Measurements from ENCODE around the gene SMCO2. TPM values are rescaled to one million over a fixed set of nuclear protein-coding genes. Genes with fewer than 3 reads are reported as not detected.

SMCO2 gene
- total RNA-seq (not detected), polyA plus RNA-seq (ENCODE audit: insufficient read depth in 1 of 8, insufficient read length in 8 of 8, low replicate concordance in 1 of 8) (under 1 TPM in 1 of 8 donors, not detected in 7; 0.16 TPM)
- long read RNA-seq, donor 1: 0 reads
- long read RNA-seq, donor 2: 0 reads
- long read RNA-seq, donor 3: 0 reads
- long read RNA-seq, donor 4: 0 reads
- long read RNA-seq, donor 5: 0 reads
- long read RNA-seq, donor 6: 0 reads
- long read RNA-seq, donor 7: 0 reads
- long read RNA-seq, donor 8: 0 reads
- long read RNA-seq, donor 9: 0 reads
- long read RNA-seq, donor 10: 0 reads
- long read RNA-seq, donor 11: 0 reads

DNA sequence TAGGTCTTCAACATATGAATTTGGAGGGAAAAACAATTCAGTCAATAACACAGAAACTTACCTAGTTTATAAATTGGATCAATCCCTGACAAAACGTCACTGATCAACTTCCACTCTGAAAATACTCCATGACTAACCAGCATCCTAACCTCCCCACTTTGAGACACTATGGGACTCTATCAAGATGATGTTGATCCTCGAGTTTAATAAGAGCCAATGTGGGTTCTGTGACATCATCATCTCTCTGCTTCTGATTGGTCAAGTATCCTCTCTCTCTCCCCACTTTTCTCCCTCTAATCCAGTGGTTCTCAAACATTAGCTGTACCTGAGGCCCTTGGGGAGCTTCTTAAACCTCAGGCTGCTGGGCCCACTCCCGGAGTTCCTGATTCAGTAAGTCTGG is at the start of gene SMCO2:
TSS of gene SMCO2 (plus strand) at position 301 of the 400 bp plus-strand sequence. CDS start 23,896 bp downstream, outside the sequence.
- Histone ChIP-seq H3K27ac (ENCODE audit: low read length) (no peak within 1 kb of the TSS), H3K4me3 (ENCODE audit: low read length) (no peak within 1 kb of the TSS), H3K9me3 (replicated peaks; ENCODE audit: control insufficient read depth, low read depth, low read length) (peaks cover 8% of the 10 kb centered on the region), H3K4me1 (ENCODE audit: control insufficient read depth, insufficient read depth, low read length) (no peaks in the 10 kb centered on the region), H3K27me3 (ENCODE audit: control insufficient read depth, insufficient read depth, low read length) (no peaks in the 10 kb centered on the region), H3K36me3 (ENCODE audit: control insufficient read depth, insufficient read depth, low read length) (no peaks in the 10 kb centered on the region)
- no peak for DNase-seq
- 93% methylated on average over 2 of the region's 3 CpGs for WGBS (ENCODE audit: insufficient coverage)

DNA sequence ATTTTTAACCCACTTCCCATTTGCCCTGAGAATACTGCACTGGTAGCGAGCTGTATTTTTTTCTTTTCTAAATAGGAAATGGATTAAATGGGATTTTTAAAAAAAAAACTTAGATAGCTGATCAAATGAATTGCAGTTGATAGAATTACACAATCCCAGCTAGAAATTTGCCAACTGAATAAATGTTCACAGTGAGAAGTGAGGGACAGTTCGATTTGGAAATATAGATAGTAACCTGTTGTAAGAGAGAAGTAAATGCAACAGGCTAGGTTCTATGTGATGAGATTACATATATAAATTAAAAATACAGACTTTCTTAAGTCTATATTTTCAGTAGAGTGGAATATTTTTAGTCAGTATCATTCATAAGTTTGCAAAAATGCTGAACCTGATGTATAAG is 48.1 kb upstream of the SMCO2 start:
- H3K4me3 ChIP-seq (ENCODE audit: low read length): no peak overlapping the region
- DNase-seq: no peak
- no peaks in the 10 kb centered on the region for H3K27me3 ChIP-seq (ENCODE audit: control insufficient read depth, insufficient read depth, low read length)
- H3K36me3 ChIP-seq (ENCODE audit: control insufficient read depth, insufficient read depth, low read length): no peaks in the 10 kb centered on the region
- no peaks in the 10 kb centered on the region for H3K9me3 ChIP-seq (replicated peaks; ENCODE audit: control insufficient read depth, low read depth, low read length)
- H3K27ac ChIP-seq (ENCODE audit: low read length): no peak overlapping the region
- no peaks in the 10 kb centered on the region for H3K4me1 ChIP-seq (ENCODE audit: control insufficient read depth, insufficient read depth, low read length)
- WGBS (ENCODE audit: insufficient coverage): no CpG with 5 or more reads among the region's 2 CpGs

DNA sequence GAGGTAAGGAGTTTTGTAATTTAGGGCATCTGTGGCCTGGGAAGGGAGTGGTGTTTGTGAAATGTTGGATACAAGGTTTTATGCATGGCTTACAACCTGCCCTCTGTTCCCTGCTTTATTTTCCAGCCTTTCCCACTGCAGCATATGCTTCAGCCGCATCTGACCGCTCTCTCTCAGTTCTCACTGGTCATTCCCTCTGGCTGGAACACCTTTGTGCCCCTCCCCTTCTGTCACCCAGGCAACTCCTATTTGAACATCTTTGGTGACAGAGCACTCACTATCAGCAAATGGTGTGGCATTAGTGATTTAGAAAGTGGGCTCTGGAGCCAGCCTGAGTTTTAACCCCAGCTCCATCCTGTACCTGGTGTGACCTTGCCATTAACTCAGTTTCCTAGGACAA is 47.5 kb upstream of the SMCO2 start:
- no peak overlapping the region for H3K27ac ChIP-seq (ENCODE audit: low read length)
- WGBS (ENCODE audit: insufficient coverage): no CpG with 5 or more reads among the region's 2 CpGs
- no peaks in the 10 kb centered on the region for H3K9me3 ChIP-seq (replicated peaks; ENCODE audit: control insufficient read depth, low read depth, low read length)
- H3K27me3 ChIP-seq (ENCODE audit: control insufficient read depth, insufficient read depth, low read length): no peaks in the 10 kb centered on the region
- H3K36me3 ChIP-seq (ENCODE audit: control insufficient read depth, insufficient read depth, low read length): no peaks in the 10 kb centered on the region
- no peak overlapping the region for H3K4me3 ChIP-seq (ENCODE audit: low read length)
- no peaks in the 10 kb centered on the region for H3K4me1 ChIP-seq (ENCODE audit: control insufficient read depth, insufficient read depth, low read length)
- DNase-seq: no peak

DNA sequence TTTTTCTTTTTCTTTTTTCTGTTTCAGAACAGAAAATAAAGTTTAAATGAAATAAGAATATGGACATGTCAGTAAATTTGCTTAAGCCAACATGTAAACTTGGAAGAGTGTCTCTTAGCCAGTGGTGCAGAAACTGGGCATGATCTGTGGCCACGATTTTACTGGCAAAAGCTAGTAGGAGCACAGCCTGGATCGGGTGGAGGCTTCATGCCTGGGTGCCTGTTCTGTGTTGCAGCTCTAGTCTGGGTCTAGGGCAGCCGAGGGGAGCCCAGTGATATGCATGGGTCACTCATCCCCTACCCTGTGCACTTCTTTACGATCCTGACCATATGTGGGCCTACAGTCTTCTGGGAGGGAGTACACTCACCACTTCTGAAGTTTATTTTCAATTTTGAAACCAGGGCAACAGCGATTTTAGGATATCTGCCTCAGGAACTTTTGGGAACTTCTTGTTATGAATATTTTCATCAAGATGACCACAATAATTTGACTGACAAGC is 45.6 kb upstream of the SMCO2 start:
- Histone ChIP-seq H3K27me3 (ENCODE audit: control insufficient read depth, insufficient read depth, low read length) (no peaks in the 10 kb centered on the region), H3K4me1 (ENCODE audit: control insufficient read depth, insufficient read depth, low read length) (no peaks in the 10 kb centered on the region), H3K4me3 (ENCODE audit: low read length) (no peak overlapping the region), H3K36me3 (ENCODE audit: control insufficient read depth, insufficient read depth, low read length) (no peaks in the 10 kb centered on the region), H3K27ac (ENCODE audit: low read length) (no peak overlapping the region), H3K9me3 (replicated peaks; ENCODE audit: control insufficient read depth, low read depth, low read length) (no peaks in the 10 kb centered on the region)
- WGBS (ENCODE audit: insufficient coverage): 81% methylated on average over 3 of the region's 5 CpGs
- DNase-seq: no peak

DNA sequence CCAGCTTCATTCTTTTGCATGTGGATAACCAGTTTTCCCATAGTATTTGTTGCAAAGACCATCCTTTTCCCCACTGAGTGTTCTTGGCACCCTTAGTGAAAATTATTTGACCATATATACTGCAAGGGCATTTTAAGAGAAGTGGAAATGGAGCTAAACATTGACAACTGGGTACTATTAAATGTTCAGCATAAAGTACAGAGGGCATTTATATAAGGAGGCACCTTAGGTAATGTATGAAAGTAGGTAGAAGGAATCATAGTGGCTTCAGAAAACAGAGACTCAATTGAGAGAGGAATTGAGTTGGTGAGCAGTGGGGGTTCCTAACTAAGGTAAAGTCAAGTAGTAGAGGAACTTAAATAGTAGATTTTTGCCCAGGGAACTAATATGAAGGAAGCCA is 34.5 kb upstream of the SMCO2 start:
- Histone ChIP-seq H3K27me3 (ENCODE audit: control insufficient read depth, insufficient read depth, low read length) (no peaks in the 10 kb centered on the region), H3K4me3 (ENCODE audit: low read length) (no peak overlapping the region), H3K4me1 (ENCODE audit: control insufficient read depth, insufficient read depth, low read length) (no peaks in the 10 kb centered on the region), H3K9me3 (replicated peaks; ENCODE audit: control insufficient read depth, low read depth, low read length) (no peaks in the 10 kb centered on the region), H3K27ac (ENCODE audit: low read length) (no peak overlapping the region), H3K36me3 (ENCODE audit: control insufficient read depth, insufficient read depth, low read length) (no peaks in the 10 kb centered on the region)
- DNase-seq: no peak

DNA sequence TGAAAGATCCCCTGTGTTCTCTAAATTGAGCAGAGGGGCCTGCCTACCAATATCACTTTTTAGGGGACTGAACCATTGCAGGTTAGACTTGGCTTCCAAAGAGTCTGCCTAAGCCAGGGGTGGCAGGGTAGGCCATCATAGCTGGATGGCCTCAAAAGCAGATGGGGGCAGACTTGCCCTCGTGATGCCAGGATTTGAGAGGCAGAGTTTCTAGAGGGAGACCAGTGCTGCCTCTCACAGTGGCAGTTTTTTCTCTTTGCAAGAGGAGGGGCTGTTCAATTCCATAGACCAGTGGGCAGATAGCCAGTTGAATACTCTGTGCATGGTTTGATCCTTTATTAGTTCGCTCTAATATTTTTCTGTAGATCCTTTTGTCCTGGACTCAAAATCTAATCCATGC is 23.8 kb upstream of the SMCO2 start:
- 80% methylated on average over 1 of the region's 2 CpGs for WGBS (ENCODE audit: insufficient coverage)
- Histone ChIP-seq H3K27me3 (ENCODE audit: control insufficient read depth, insufficient read depth, low read length) (no peaks in the 10 kb centered on the region), H3K27ac (ENCODE audit: low read length) (no peak overlapping the region), H3K36me3 (ENCODE audit: control insufficient read depth, insufficient read depth, low read length) (no peaks in the 10 kb centered on the region), H3K9me3 (replicated peaks; ENCODE audit: control insufficient read depth, low read depth, low read length) (no peaks in the 10 kb centered on the region), H3K4me3 (ENCODE audit: low read length) (no peak overlapping the region), H3K4me1 (ENCODE audit: control insufficient read depth, insufficient read depth, low read length) (no peaks in the 10 kb centered on the region)
- DNase-seq: no peak

DNA sequence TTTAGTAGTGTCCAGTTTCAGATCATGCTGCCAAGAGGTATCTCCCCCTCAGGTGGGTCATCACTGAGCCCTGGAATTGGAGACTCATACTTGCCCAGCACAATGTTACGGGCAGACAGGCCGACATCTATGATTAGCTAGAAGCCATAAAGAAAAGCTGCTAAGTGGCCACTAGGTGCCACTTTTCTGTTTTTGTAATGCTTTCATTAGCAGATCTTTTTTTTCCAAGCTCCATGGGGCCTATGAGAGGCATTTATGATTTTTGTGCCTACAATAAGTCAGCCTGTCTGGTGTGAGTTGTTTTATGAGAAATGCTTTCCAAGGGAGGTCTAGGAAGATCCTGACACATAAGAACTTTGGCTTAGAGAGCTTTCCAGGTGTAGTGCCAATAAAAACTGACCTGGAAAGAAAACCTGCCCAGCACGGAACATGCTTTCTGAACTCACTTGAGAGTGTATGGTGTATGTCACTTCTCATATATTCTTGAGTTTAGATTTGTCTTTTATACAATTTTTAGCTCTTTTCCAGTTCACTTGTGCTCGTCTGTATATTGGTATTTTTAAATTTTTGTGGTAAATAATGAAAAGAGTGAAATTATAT is 21.8 kb upstream of the SMCO2 start:
- Histone ChIP-seq H3K27ac (ENCODE audit: low read length) (no peak overlapping the region), H3K4me3 (ENCODE audit: low read length) (no peak overlapping the region), H3K36me3 (ENCODE audit: control insufficient read depth, insufficient read depth, low read length) (no peaks in the 10 kb centered on the region), H3K27me3 (ENCODE audit: control insufficient read depth, insufficient read depth, low read length) (no peaks in the 10 kb centered on the region), H3K4me1 (ENCODE audit: control insufficient read depth, insufficient read depth, low read length) (no peaks in the 10 kb centered on the region), H3K9me3 (replicated peaks; ENCODE audit: control insufficient read depth, low read depth, low read length) (no peaks in the 10 kb centered on the region)
- WGBS (ENCODE audit: insufficient coverage): 63% methylated on average over 2 of the region's 4 CpGs
- DNase-seq: peak; percentile 61

DNA sequence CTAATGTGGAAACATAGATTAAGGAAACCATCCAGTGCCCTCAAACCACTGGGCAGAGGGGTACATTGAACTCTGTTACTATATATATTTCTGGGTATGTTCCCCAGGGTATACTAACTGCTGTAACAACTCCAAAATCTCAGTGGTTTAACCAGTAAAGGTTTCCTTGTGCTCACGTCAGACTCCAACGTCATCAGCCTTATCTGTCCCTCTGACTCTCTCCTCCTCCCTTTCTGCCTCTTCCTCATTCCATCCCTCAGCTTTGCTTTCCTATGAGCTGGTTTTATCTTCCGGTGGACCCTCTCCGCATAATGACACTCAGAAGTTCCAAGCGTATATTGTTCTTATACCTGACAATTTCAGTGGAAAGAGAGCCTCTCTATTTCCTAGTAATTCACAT is 21.2 kb upstream of the SMCO2 start:
- Histone ChIP-seq H3K27ac (ENCODE audit: low read length) (no peak overlapping the region), H3K27me3 (ENCODE audit: control insufficient read depth, insufficient read depth, low read length) (no peaks in the 10 kb centered on the region)
- WGBS (ENCODE audit: insufficient coverage): 79% methylated on average over 4 of the region's 5 CpGs

DNA sequence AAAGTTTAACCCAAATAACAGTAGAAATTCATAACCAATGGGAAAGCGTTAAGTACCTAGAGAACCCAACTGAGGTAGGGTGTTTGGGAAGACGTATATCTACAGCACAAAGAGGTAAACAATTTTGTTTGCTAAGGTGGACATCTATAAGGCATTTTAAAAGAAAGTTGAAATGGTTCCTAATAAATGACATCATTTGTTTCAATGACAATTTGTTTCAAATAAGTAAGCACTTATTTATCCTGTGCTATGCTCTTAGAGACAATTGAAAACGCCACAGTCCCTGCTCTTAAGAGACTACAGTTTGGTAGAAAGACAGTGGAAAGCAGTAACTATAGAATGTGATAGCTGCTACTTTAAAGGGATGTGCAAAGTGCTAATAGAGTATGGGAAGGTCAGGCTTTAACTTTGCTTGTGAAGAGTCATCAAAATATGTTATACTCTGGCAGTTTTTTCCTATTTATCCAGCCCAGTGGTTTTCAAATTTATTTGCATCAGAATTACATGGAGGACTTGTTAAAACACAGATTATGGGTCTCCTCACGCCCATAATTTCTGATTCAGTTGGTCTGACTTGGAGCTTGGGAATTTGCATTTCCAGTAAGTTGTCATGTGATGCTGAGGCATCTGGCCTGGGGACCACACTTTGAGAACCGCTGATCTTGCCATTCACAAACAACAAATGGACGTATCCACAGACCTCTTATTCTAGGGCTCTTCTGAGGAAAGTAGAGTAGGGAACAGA is 19.6 kb upstream of the SMCO2 start:
- H3K27ac ChIP-seq (ENCODE audit: low read length): no peak overlapping the region
- no peaks in the 10 kb centered on the region for H3K36me3 ChIP-seq (ENCODE audit: control insufficient read depth, insufficient read depth, low read length)
- no peaks in the 10 kb centered on the region for H3K4me1 ChIP-seq (ENCODE audit: control insufficient read depth, insufficient read depth, low read length)
- DNase-seq: no peak
- H3K27me3 ChIP-seq (ENCODE audit: control insufficient read depth, insufficient read depth, low read length): no peaks in the 10 kb centered on the region
- no peak overlapping the region for H3K4me3 ChIP-seq (ENCODE audit: low read length)
- no peaks in the 10 kb centered on the region for H3K9me3 ChIP-seq (replicated peaks; ENCODE audit: control insufficient read depth, low read depth, low read length)
- 92% methylated on average over 2 of the region's 6 CpGs for WGBS (ENCODE audit: insufficient coverage)

More for the DNA sequence above, 21.2 kb upstream of the SMCO2 start:
- no peaks in the 10 kb centered on the region for H3K36me3 ChIP-seq (ENCODE audit: control insufficient read depth, insufficient read depth, low read length)
- DNase-seq: no peak
- H3K4me3 ChIP-seq (ENCODE audit: low read length): no peak overlapping the region
- no peaks in the 10 kb centered on the region for H3K4me1 ChIP-seq (ENCODE audit: control insufficient read depth, insufficient read depth, low read length)
- H3K9me3 ChIP-seq (replicated peaks; ENCODE audit: control insufficient read depth, low read depth, low read length): no peaks in the 10 kb centered on the region

DNA sequence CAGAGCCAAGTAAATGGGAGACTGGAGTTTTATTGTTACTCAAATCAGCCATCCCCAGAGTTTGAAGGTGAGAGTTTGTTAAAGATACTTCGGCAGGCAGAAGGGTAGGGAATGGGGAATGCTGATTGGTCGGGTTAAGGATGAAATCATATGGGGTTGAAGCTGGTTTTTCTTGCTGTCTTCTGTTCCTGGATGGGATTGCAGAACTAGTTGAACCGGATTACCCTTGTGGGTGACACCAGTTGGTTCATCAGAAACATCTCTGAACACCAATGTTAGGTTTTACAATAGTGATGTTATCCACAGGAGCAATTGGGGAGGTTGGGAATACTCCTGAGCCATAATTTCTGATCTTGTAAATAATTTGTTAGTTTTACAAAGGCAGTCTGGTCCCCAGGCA is 18.7 kb upstream of the SMCO2 start:
- no peak overlapping the region for H3K4me3 ChIP-seq (ENCODE audit: low read length)
- no peak for DNase-seq
- H3K9me3 ChIP-seq (replicated peaks; ENCODE audit: control insufficient read depth, low read depth, low read length): no peaks in the 10 kb centered on the region
- H3K4me1 ChIP-seq (ENCODE audit: control insufficient read depth, insufficient read depth, low read length): no peaks in the 10 kb centered on the region
- H3K27ac ChIP-seq (ENCODE audit: low read length): no peak overlapping the region
- no peaks in the 10 kb centered on the region for H3K27me3 ChIP-seq (ENCODE audit: control insufficient read depth, insufficient read depth, low read length)
- no CpG with 5 or more reads among the region's 3 CpGs for WGBS (ENCODE audit: insufficient coverage)
- no peaks in the 10 kb centered on the region for H3K36me3 ChIP-seq (ENCODE audit: control insufficient read depth, insufficient read depth, low read length)

Measured in muscle of leg (tissue), 16 donors.